Epidermal melanocyte (primary cell): ENCODE measurements around the gene MMAB.

Experiments
- DNase-seq: peaks from one replicate; pipeline ENCODE4 v3.0.0; 2011; ENCODE audit warnings: low spot score; ENCODE audit not compliant: insufficient read length

Gene MMAB

GRCh38 chr12:109540526-109541412 lies 32.5 kb downstream of the MMAB start:
- DNase-seq: no peak

DNA sequence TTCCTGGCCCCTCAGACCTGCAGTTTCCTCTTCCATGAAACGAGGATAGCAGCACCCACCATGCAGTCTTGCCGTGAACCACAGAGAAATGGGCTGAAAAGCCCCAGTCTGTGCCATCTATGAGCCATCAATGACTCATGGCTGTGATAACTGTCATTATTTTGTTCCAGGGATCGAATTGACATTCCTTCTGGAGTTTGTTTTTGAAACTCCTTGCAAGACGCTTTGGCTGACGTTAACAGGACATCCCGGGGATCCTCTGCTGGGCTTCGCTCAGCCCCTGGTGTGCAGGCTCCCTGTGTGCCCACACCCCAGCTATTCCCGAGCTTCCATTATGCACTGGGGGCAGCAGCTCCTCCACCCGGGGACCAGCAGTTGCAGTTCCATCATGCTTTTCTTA lies 33.8 kb downstream of the MMAB start:
- DNase-seq: no peak

- no peak for DNase-seq
Measured at GRCh38 chr12:109538191-109538863, 35.0 kb downstream of the MMAB start.

DNA sequence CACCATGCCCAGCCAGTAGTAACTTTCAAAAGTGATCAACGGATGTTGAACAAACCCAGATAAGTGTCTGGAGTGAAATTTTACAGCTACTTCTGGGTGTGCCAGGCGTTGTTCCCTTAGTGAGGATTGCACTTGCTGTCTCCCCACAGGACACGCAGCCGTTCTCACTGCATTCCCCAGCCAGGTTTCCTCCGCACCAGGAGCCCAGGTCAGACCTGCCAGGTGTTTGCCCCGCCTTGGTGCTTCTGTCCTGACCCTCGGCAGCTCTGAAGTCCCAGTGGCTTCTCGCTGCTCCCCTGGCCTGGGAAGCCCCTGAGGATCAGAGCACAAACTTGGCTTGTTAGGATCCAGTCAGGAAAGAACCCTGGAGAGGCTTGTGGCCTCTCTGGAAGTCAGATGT lies 36.2 kb downstream of the MMAB start:
- no peak for DNase-seq

- DNase-seq: no peak
Measured at GRCh38 chr12:109535863-109536250, 37.4 kb downstream of the MMAB start.

- DNase-seq: no peak
Measured at GRCh38 chr12:109535231-109535862, 38.0 kb downstream of the MMAB start.

DNA sequence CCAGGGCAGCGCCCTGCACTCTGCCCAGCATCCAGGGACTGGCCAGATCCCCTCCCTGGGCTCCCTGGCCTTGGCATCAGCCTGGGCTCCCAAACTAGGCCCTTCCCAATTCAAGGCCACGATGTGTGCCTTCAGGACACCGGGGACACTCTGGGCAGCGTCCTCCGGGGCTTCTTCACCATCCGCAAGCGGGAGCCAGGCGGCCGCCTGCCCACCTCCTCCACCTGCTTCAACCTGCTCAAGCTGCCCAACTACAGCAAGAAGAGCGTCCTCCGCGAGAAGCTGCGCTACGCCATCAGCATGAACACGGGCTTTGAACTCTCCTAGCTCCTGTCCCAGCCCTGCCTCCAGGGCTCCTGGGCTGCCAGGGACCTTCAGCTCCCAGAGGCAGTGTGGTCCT lies 38.8 kb downstream of the MMAB start:
- no peak for DNase-seq

DNA sequence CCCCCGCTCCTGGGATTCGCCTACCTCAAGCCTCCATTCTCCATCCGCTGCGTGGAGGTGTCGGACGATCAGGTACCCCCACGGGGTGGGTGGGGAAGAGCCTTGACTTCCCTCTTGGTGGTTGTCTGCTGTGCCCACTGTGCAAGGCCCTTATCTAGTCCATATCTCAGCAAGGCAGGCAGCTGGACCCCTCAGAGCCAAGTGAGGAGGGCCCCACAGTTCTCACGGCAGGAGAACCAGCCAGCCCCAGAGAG lies 39.9 kb downstream of the MMAB start:
- no peak for DNase-seq

DNA sequence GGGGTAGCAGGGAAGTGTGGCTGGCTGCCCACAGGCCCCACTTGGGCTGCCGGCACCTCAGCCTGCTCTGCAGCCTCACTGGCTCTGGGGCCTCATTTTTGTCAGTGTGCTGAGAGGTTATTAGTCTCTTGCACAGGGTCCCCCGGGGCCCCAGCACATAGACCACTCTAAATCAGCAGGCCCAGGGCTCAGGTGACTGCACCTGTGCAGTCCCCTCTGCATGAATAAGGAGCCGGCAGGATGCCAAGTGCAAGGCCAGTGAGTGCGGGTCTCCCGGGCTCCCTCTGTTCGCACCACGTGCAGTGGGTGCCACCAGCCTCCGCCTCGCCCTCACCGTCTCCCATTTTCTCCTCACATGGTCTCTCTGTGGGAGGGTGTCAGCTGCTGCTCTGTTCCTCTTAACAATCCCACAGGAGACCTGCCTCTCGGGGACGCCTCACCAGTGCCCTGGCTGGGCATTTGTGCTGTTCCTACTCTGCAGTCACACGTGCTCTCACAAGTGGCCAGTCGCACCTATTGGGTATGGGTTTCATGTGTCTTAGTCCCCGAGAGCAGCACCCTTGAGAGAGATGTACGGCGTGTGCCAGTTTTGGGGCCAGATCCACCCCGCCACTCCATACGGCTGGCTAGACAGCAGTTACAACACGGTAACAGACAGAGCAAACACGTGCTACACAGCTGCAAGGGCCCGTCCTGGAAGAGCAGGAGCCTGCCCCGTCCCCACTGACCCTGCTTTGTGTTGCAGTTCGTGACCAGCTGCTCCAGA lies 40.4 kb downstream of the MMAB start:
- DNase-seq: no peak

GRCh38 chr12:109531411-109531810 lies 41.9 kb downstream of the MMAB start:
- DNase-seq: no peak

DNA sequence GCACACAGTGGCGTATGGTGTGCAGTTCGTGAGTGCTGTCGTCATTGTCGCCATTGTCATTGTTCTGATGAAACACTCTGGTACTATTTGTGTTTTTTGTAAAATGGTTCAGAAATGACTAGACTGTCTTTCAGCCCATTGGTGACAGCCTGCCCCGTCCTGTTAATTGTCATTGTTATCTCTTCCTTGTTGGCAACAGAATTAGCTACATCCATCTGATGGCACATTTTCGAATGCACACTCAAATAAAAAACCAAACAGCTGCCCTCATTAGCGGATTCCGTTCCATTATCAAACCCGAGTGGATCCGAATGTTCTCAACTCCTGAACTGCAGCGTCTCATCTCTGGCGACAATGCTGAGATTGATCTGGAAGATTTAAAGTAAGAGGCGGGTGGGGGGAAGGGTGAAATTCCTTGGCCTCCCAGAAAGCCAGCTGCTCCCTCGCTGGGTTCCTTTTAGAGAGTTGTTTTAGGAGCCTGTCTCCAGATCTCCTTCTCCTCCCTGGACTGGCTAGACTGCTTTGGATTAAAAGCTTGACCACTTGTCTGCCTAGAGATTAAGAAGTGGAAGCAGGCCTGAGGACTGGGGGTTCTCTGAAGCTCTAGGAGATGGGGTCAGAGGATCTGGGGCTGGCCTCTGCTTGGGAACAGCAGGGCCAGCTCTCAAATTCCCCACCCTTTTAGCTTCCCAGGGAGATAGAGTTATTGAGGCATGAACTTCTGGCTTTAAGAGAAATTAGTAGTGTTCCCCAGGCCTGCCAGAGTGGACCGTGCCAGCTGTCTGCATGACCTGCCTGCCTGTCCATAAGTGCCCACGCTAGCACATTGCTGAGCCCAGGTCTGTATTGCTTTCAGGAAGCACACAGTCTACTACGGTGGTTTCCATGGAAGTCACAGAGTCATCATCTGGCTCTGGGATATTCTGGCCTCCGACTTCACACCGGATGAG lies 43.3 kb downstream of the MMAB start:
- DNase-seq: no peak

GRCh38 chr12:109527489-109528123 lies 45.7 kb downstream of the MMAB start:
- no peak for DNase-seq

DNA sequence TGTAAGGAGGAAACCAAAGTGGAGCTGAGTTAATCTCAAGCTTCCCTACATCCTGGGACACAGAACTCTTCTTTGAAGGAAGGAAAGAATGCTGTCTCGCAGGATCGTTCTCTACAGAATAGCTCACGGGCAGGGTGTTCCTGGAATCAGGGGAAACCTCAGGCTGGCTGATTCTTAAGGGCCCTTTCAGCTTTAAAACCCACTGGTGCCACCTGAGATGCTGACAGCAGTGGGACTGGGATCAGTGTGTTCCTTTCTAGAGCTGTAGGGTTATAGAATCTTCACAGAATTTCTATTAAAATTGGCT lies 48.1 kb downstream of the MMAB start:
- no peak for DNase-seq

- DNase-seq: no peak
Measured at GRCh38 chr12:109524466-109525278, 48.6 kb downstream of the MMAB start.

DNA sequence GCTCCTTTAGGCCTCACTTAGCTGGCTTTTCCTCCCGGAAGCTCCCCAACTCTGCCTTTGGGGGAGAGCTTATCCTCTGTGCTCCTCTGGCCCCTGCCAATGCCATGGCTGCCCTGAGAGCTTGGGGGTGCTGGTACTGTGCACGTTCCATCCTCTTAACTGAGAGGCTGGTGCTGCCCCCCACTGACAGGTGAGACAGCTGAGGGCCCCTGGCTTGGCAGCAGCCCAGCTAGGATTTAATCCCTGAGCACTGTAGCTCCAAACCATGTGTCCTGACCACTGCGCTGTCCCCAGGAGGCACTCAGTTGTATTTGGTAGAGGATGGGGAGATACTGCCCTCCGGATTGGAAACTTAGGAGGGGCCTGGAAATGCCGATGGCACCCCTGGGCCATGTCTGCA lies 49.8 kb downstream of the MMAB start:
- DNase-seq: no peak

GRCh38 chr12:109523071-109523470 lies 50.2 kb downstream of the MMAB start:
- no peak for DNase-seq

- no peak for DNase-seq
Measured at GRCh38 chr12:109521831-109522230, 51.5 kb downstream of the MMAB start.

- no peak for DNase-seq
Measured at GRCh38 chr12:109519787-109520186, 53.5 kb downstream of the MMAB start.

DNA sequence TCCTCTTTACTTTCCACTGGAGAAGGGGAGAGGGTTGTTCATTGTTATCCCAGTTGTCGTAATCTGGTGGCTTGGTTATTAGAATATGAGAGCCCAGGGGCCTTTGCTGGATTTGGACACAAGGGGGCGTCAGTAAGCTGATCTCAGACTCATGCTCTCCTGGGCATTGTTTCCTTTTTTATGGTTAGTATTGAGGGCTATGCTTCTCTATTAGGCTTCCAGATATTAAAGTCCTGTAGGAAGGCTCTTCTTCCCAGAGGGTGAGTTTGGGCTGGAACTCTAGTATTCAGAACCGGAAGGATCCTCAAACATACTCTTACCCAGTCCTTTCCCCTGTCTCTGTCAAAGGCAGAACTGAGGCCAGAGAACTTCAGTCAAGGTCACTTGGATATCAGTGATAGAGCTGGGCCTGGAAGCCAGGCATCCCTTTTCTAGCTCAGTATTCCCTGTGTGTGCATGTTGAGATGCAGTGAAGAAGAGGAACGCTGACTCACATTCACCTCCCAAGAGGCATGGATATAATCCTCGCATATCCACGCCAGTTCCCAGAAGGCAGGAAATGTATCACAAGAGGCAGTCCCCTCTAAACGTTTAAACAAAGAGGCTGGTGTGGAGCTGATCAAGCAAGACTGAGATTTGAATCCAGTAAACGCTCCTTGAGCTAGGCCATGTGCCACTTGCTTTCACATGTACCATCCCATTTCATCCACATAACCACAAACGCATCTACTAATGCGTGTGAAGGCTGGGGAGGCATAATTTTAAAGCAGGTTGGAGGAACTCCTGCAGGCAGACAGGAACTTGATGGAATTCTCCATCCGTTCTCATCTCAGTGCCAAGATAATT lies 54.3 kb downstream of the MMAB start:
- peak; percentile 62 for DNase-seq
